Measurements from ENCODE around the gene CDY1. TPM values are rescaled to one million over a fixed set of nuclear protein-coding genes. Genes with fewer than 3 reads are reported as not detected.
"Not testable (repeated sequence)": the region's sequence is repeated elsewhere in the genome, so short reads cannot be mapped to it uniquely, and the experiment has no call there.

CDY1 gene, protein sequence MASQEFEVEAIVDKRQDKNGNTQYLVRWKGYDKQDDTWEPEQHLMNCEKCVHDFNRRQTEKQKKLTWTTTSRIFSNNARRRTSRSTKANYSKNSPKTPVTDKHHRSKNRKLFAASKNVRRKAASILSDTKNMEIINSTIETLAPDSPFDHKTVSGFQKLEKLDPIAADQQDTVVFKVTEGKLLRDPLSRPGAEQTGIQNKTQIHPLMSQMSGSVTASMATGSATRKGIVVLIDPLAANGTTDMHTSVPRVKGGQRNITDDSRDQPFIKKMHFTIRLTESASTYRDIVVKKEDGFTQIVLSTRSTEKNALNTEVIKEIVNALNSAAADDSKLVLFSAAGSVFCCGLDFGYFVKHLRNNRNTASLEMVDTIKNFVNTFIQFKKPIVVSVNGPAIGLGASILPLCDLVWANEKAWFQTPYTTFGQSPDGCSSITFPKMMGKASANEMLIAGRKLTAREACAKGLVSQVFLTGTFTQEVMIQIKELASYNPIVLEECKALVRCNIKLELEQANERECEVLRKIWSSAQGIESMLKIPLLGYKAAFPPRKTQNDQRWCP
- total RNA-seq (not detected), polyA plus RNA-seq (not detected)

DNA sequence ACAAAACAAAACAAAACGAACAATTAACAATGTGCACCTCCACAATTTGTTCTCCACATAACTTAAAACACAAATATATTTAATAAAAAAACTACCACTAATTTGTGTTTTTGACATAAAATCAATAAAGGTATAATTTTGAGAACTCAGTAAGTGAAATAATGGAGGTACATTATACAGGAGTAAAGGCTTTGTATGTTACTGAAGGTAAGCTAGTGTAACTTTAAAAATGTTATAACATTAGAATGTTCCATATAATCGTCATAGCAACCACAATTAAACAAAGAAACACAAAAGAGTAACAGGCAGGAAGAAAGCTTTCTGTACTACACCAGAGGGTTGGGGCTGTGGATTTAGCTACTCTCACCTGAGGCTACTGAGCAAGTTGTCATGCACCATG, at the start of gene CDY1:
CDY1 (plus strand) TSS at position 301 of the 400 bp plus-strand sequence. CDS start 326 bp downstream, outside the sequence.
- H3K9me3 Mint-ChIP-seq; H3K36me3 Mint-ChIP-seq; CTCF ChIA-PET (ENCODE audit: partially characterized antibody): not testable (repeated sequence)

DNA sequence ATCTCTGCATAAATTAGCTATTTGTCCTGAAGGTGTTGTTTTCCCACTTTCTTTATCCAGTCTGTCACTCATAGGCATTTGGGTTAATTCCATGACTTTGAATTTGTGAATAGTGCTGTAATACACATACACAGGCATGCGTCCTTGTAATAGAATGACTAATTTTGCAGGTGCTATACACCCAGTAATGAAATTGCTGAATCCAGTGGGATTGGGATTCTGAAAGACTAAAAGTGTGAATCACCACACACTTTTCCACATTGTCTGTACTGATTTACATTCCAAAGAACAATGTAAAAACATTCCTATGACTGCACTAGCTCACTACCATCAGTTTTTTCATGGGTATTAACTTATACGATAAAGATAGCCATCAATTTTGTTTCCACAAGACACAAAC, 28.6 kb upstream of the CDY1 start:
- H3K27me3 Mint-ChIP-seq; H3K4me3 ChIP-seq (ENCODE audit: low read length in 2 of 2); H3K27ac Mint-ChIP-seq; H3K9me3 Mint-ChIP-seq; H3K36me3 ChIP-seq (ENCODE audit: insufficient read depth, low read length); H3K4me1 Mint-ChIP-seq; CTCF ChIA-PET (ENCODE audit: partially characterized antibody); H3K4me3 Mint-ChIP-seq; intact Hi-C loops (cut with micrococcal nuclease); H3K27ac ChIP-seq (ENCODE audit: low read depth, low read length); H3K9me3 ChIP-seq (ENCODE audit: control insufficient read depth in 1 of 2, low read length in 2 of 2); H3K27me3 ChIP-seq (ENCODE audit: insufficient read depth, low read length); H3K4me1 ChIP-seq (ENCODE audit: insufficient read depth, low read length); DNase-seq; POLR2A ChIA-PET (ENCODE audit: partially characterized antibody); H3K36me3 Mint-ChIP-seq: not testable (repeated sequence)

More for the DNA sequence above, at the start of gene CDY1:
- H3K36me3 ChIP-seq (ENCODE audit: insufficient read depth, low read length); H3K27me3 Mint-ChIP-seq; H3K27ac ChIP-seq (ENCODE audit: low read depth, low read length); H3K4me3 Mint-ChIP-seq; intact Hi-C loops (cut with micrococcal nuclease); H3K4me1 Mint-ChIP-seq; H3K9me3 ChIP-seq (ENCODE audit: control insufficient read depth in 1 of 2, low read length in 2 of 2); H3K4me1 ChIP-seq (ENCODE audit: insufficient read depth, low read length); H3K4me3 ChIP-seq (ENCODE audit: low read length in 2 of 2); H3K27me3 ChIP-seq (ENCODE audit: insufficient read depth, low read length); POLR2A ChIA-PET (ENCODE audit: partially characterized antibody); H3K27ac Mint-ChIP-seq; DNase-seq: not testable (repeated sequence)

GRCh38 chrY:25620209-25620608, 1.7 kb upstream of the CDY1 start:
- H3K9me3 ChIP-seq (ENCODE audit: control insufficient read depth in 1 of 2, low read length in 2 of 2); CTCF ChIA-PET (ENCODE audit: partially characterized antibody); H3K4me3 ChIP-seq (ENCODE audit: low read length in 2 of 2); H3K36me3 ChIP-seq (ENCODE audit: insufficient read depth, low read length); H3K27me3 ChIP-seq (ENCODE audit: insufficient read depth, low read length); DNase-seq; intact Hi-C loops (cut with micrococcal nuclease); H3K27ac ChIP-seq (ENCODE audit: low read depth, low read length); H3K4me1 ChIP-seq (ENCODE audit: insufficient read depth, low read length); H3K27me3 Mint-ChIP-seq; H3K36me3 Mint-ChIP-seq; H3K27ac Mint-ChIP-seq; H3K4me3 Mint-ChIP-seq; H3K4me1 Mint-ChIP-seq; POLR2A ChIA-PET (ENCODE audit: partially characterized antibody); H3K9me3 Mint-ChIP-seq: not testable (repeated sequence)

DNA sequence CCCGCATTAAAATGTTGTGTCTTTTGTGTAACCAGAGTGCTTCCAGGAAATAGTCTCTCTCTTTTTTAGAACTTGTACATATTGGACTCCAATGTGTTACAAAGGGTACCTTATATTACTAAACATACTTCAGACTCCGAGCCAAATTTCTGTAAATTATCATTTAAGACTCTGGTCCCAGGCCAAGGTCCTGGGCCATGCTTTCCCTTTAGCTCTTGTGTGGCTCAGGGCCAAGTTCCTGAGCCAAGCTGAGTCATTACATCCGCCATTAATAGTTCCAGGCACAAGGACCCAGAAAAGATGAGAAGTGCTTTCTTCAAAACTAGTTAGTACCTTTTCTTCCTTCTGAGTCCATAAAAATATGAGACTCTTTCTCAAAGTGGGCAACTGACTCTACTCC, 4.6 kb downstream of the CDY1 start:
- DNase-seq; H3K4me3 ChIP-seq (ENCODE audit: low read length in 2 of 2); H3K27me3 Mint-ChIP-seq; H3K4me1 ChIP-seq (ENCODE audit: insufficient read depth, low read length); intact Hi-C loops (cut with micrococcal nuclease); H3K4me1 Mint-ChIP-seq; H3K9me3 ChIP-seq (ENCODE audit: control insufficient read depth in 1 of 2, low read length in 2 of 2); CTCF ChIA-PET (ENCODE audit: partially characterized antibody); H3K9me3 Mint-ChIP-seq; H3K27ac ChIP-seq (ENCODE audit: low read depth, low read length); H3K36me3 Mint-ChIP-seq; POLR2A ChIA-PET (ENCODE audit: partially characterized antibody); H3K36me3 ChIP-seq (ENCODE audit: insufficient read depth, low read length); H3K4me3 Mint-ChIP-seq; H3K27me3 ChIP-seq (ENCODE audit: insufficient read depth, low read length); H3K27ac Mint-ChIP-seq: not testable (repeated sequence)

- H3K4me3 ChIP-seq (ENCODE audit: low read length in 2 of 2); H3K27ac ChIP-seq (ENCODE audit: low read depth, low read length); H3K9me3 ChIP-seq (ENCODE audit: control insufficient read depth in 1 of 2, low read length in 2 of 2); POLR2A ChIA-PET (ENCODE audit: partially characterized antibody); H3K9me3 Mint-ChIP-seq; DNase-seq; CTCF ChIA-PET (ENCODE audit: partially characterized antibody); H3K4me3 Mint-ChIP-seq; H3K27ac Mint-ChIP-seq; H3K4me1 ChIP-seq (ENCODE audit: insufficient read depth, low read length); intact Hi-C loops (cut with micrococcal nuclease); H3K4me1 Mint-ChIP-seq; H3K27me3 Mint-ChIP-seq; H3K36me3 Mint-ChIP-seq; H3K27me3 ChIP-seq (ENCODE audit: insufficient read depth, low read length); H3K36me3 ChIP-seq (ENCODE audit: insufficient read depth, low read length): not testable (repeated sequence)
Observed at GRCh38 chrY:25630383-25631112, 8.6 kb downstream of the CDY1 start.

DNA sequence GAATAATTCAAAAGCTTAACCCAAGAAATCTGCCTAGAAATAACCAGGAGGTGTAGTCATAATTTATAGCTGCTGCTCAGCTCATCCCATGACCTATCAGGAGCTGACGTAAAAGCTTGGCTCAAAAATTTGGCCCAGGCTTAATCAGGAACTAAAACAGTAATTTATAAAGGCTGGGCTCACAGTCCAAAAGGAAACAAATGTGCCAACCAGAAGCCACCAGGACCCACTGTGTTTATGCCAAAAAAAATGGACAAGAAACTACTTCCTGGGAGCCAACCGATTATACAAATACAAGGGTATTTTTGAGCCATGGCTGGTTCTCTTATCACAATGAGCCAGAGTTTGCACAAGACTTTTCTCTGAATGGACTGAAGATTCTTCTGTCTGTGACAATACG, 17.9 kb downstream of the CDY1 start:
- POLR2A ChIA-PET (ENCODE audit: partially characterized antibody); H3K27ac ChIP-seq (ENCODE audit: low read depth, low read length); H3K4me1 Mint-ChIP-seq; H3K27ac Mint-ChIP-seq; H3K4me1 ChIP-seq (ENCODE audit: insufficient read depth, low read length); H3K36me3 Mint-ChIP-seq; intact Hi-C loops (cut with micrococcal nuclease); H3K4me3 ChIP-seq (ENCODE audit: low read length in 2 of 2); DNase-seq; H3K9me3 Mint-ChIP-seq; CTCF ChIA-PET (ENCODE audit: partially characterized antibody); H3K36me3 ChIP-seq (ENCODE audit: insufficient read depth, low read length); H3K4me3 Mint-ChIP-seq; H3K9me3 ChIP-seq (ENCODE audit: control insufficient read depth in 1 of 2, low read length in 2 of 2); H3K27me3 ChIP-seq (ENCODE audit: insufficient read depth, low read length); H3K27me3 Mint-ChIP-seq: not testable (repeated sequence)

- H3K27ac ChIP-seq (ENCODE audit: low read depth, low read length); H3K9me3 ChIP-seq (ENCODE audit: control insufficient read depth in 1 of 2, low read length in 2 of 2); H3K4me1 ChIP-seq (ENCODE audit: insufficient read depth, low read length); H3K4me3 ChIP-seq (ENCODE audit: low read length in 2 of 2); H3K36me3 Mint-ChIP-seq; DNase-seq; CTCF ChIA-PET (ENCODE audit: partially characterized antibody); H3K9me3 Mint-ChIP-seq; intact Hi-C loops (cut with micrococcal nuclease); H3K4me1 Mint-ChIP-seq; H3K36me3 ChIP-seq (ENCODE audit: insufficient read depth, low read length); H3K27ac Mint-ChIP-seq; H3K27me3 Mint-ChIP-seq; H3K27me3 ChIP-seq (ENCODE audit: insufficient read depth, low read length); POLR2A ChIA-PET (ENCODE audit: partially characterized antibody); H3K4me3 Mint-ChIP-seq: not testable (repeated sequence)
Observed at GRCh38 chrY:25643024-25643915, 21.4 kb downstream of the CDY1 start.
